HG03066 (cell line): ENCODE results near the gene PLCG2.
"Not testable (repeated sequence)": the region's sequence is repeated elsewhere in the genome, so short reads cannot be mapped to it uniquely, and the experiment has no call there.

Experiments used
- ATAC-seq: cut with Tn5 transposase; IDR thresholded peaks from one replicate; pipeline ENCODE4 v1.9.1; 2021; ENCODE audit warnings: low read depth; ENCODE audit not compliant: unreplicated experiment

PLCG2 gene

GRCh38 chr16:81873206-81873605 is 94.1 kb downstream of the PLCG2 start:
- ATAC-seq: no peak

GRCh38 chr16:81873843-81874752 is 95.0 kb downstream of the PLCG2 start:
- peak; percentile 73 for ATAC-seq

- ATAC-seq: no peak
These were observed 96.4 kb downstream of the PLCG2 start for GRCh38 chr16:81875461-81875860.

- no peak for ATAC-seq
These were observed 97.3 kb downstream of the PLCG2 start for GRCh38 chr16:81876273-81876900.

- ATAC-seq: not testable (repeated sequence)
These were observed 98.4 kb downstream of the PLCG2 start for GRCh38 chr16:81877490-81877889.

- ATAC-seq: no peak
These were observed 99.4 kb downstream of the PLCG2 start for GRCh38 chr16:81878529-81878928.

GRCh38 chr16:81879625-81880024 is 100.5 kb downstream of the PLCG2 start:
- no peak for ATAC-seq

GRCh38 chr16:81880816-81881215 is 101.7 kb downstream of the PLCG2 start:
- no peak for ATAC-seq

GRCh38 chr16:81881228-81881627 is 102.1 kb downstream of the PLCG2 start:
- ATAC-seq: no peak

GRCh38 chr16:81882559-81882958 is 103.5 kb downstream of the PLCG2 start:
- ATAC-seq: no peak

- no peak for ATAC-seq
These were observed 104.1 kb downstream of the PLCG2 start for GRCh38 chr16:81883235-81883634.

- ATAC-seq: no peak
These were observed 107.0 kb downstream of the PLCG2 start for GRCh38 chr16:81885976-81886586.

GRCh38 chr16:81888520-81889394 is 109.7 kb downstream of the PLCG2 start:
- ATAC-seq: no peak

GRCh38 chr16:81891736-81892364 is 112.8 kb downstream of the PLCG2 start:
- no peak for ATAC-seq

GRCh38 chr16:81894592-81894991 is 115.5 kb downstream of the PLCG2 start:
- ATAC-seq: no peak

GRCh38 chr16:81896902-81897301 is 117.8 kb downstream of the PLCG2 start:
- no peak for ATAC-seq

GRCh38 chr16:81899601-81900000 is 120.5 kb downstream of the PLCG2 start:
- no peak for ATAC-seq

- no peak for ATAC-seq
These were observed 120.9 kb downstream of the PLCG2 start for GRCh38 chr16:81900014-81900413.

GRCh38 chr16:81900456-81900855 is 121.4 kb downstream of the PLCG2 start:
- ATAC-seq: no peak

- no peak for ATAC-seq
These were observed 122.4 kb downstream of the PLCG2 start for GRCh38 chr16:81901484-81901883.
